ENCODE measurements around the gene VWA2.

The VWA2 gene

GRCh38 chr10:114250236-114250635 lies 11.2 kb downstream of the VWA2 start:
- DNase-seq (ENCODE audit: low spot score): no peak

GRCh38 chr10:114250716-114251115 lies 11.7 kb downstream of the VWA2 start:
- DNase-seq (ENCODE audit: low spot score): no peak

GRCh38 chr10:114252092-114252491 lies 13.0 kb downstream of the VWA2 start:
- no peak for DNase-seq (ENCODE audit: low spot score)

- no peak for DNase-seq (ENCODE audit: low spot score)
These were observed 13.8 kb downstream of the VWA2 start for GRCh38 chr10:114252883-114253282.

- no peak for DNase-seq (ENCODE audit: low spot score)
These were observed 16.2 kb downstream of the VWA2 start for GRCh38 chr10:114255227-114255626.

- no peak for DNase-seq (ENCODE audit: low spot score)
These were observed 17.1 kb downstream of the VWA2 start for GRCh38 chr10:114256008-114256765.

GRCh38 chr10:114256822-114257221 lies 17.8 kb downstream of the VWA2 start:
- no peak for DNase-seq (ENCODE audit: low spot score)

- no peak for DNase-seq (ENCODE audit: low spot score)
These were observed 18.4 kb downstream of the VWA2 start for GRCh38 chr10:114257498-114257897.

- no peak for DNase-seq (ENCODE audit: low spot score)
These were observed 19.3 kb downstream of the VWA2 start for GRCh38 chr10:114258274-114258840.

- no peak for DNase-seq (ENCODE audit: low spot score)
These were observed 20.8 kb downstream of the VWA2 start for GRCh38 chr10:114259824-114260223.

GRCh38 chr10:114260366-114260765 lies 21.3 kb downstream of the VWA2 start:
- DNase-seq (ENCODE audit: low spot score): no peak

GRCh38 chr10:114261076-114261475 lies 22.0 kb downstream of the VWA2 start:
- DNase-seq (ENCODE audit: low spot score): no peak

- no peak for DNase-seq (ENCODE audit: low spot score)
These were observed 23.4 kb downstream of the VWA2 start for GRCh38 chr10:114262496-114262895.

- no peak for DNase-seq (ENCODE audit: low spot score)
These were observed 26.5 kb downstream of the VWA2 start for GRCh38 chr10:114265392-114266053.

GRCh38 chr10:114266521-114266920 lies 27.5 kb downstream of the VWA2 start:
- no peak for DNase-seq (ENCODE audit: low spot score)

- no peak for DNase-seq (ENCODE audit: low spot score)
These were observed 32.2 kb downstream of the VWA2 start for GRCh38 chr10:114271075-114271778.

- DNase-seq (ENCODE audit: low spot score): no peak
These were observed 32.7 kb downstream of the VWA2 start for GRCh38 chr10:114271779-114272167.

- no peak for DNase-seq (ENCODE audit: low spot score)
These were observed 33.6 kb downstream of the VWA2 start for GRCh38 chr10:114272696-114273095.

- no peak for DNase-seq (ENCODE audit: low spot score)
These were observed 34.9 kb downstream of the VWA2 start for GRCh38 chr10:114273910-114274309.

- DNase-seq (ENCODE audit: low spot score): no peak
These were observed 35.8 kb downstream of the VWA2 start for GRCh38 chr10:114274616-114275453.

GRCh38 chr10:114276066-114276465 lies 37.0 kb downstream of the VWA2 start:
- no peak for DNase-seq (ENCODE audit: low spot score)

GRCh38 chr10:114276671-114277070 lies 37.6 kb downstream of the VWA2 start:
- no peak for DNase-seq (ENCODE audit: low spot score)

Data from HuH-7 (cell line).